GM18517 (cell line): ENCODE measurements around the gene ZHX3.

Experiments
- ATAC-seq: cut with Tn5 transposase; IDR thresholded peaks from one replicate; pipeline ENCODE4 v1.9.1; 2021; ENCODE audit warnings: mild to moderate bottlenecking, moderate library complexity; ENCODE audit not compliant: unreplicated experiment

The ZHX3 gene

DNA sequence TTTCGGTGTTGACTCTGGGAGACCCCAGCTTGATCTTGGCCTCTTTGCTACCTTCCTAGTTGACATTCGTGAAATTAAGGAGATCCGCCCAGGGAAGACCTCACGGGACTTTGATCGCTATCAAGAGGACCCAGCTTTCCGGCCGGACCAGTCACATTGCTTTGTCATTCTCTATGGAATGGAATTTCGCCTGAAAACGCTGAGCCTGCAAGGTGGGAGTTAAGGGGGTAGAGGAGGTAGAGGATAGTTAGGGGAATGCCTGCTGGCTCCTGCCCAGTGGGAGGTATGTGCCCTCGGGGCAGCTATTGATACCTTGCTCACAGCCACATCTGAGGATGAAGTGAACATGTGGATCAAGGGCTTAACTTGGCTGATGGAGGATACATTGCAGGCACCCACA is 158.0 kb downstream of the ZHX3 start:
- no peak for ATAC-seq

DNA sequence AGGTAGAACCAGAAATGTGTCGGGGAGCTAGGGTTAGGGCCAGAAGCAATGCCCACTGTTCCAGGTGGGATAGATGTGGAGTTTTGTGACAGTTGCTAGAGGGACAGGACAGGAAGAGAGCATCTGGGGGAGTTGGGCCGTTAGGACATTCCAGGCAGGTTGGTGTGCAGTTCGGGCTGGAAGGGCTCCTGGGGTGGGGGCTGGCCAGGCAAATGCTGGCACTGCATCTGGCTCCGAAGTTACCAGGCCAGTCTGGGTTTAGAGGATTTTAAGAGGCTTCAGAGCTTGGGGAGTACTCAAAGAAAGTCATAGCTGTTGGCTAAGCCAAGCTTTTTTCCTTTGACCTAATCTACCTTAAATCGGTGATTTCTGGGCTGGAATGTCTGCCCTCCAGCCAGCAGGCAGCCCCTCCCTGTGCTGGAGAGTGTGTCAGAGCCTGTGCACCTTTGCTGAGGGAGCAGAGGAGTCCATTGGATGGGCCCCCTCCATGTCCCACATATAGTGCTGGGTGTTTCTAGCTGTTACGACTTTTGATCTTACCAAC is 159.4 kb downstream of the ZHX3 start:
- ATAC-seq: no peak

DNA sequence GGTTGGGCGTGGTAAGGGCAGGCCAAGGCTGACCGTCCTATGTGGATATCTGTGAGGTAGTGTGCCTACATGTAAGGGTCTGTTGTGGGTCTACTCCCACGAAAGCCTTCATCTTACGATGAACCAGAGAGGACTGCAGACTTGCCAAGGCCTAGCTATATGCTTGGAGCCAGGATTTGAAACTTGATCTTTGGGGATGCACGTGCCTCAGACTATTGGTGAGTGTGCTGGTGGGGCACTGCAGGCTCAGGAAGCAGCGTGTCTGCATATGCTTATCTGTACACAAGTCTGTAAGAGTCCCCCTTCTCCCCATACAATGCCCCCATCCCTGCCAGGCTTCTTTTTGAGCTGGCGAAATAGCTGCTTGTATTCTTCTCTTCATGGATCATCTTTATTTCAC is 162.3 kb downstream of the ZHX3 start:
- no peak for ATAC-seq

DNA sequence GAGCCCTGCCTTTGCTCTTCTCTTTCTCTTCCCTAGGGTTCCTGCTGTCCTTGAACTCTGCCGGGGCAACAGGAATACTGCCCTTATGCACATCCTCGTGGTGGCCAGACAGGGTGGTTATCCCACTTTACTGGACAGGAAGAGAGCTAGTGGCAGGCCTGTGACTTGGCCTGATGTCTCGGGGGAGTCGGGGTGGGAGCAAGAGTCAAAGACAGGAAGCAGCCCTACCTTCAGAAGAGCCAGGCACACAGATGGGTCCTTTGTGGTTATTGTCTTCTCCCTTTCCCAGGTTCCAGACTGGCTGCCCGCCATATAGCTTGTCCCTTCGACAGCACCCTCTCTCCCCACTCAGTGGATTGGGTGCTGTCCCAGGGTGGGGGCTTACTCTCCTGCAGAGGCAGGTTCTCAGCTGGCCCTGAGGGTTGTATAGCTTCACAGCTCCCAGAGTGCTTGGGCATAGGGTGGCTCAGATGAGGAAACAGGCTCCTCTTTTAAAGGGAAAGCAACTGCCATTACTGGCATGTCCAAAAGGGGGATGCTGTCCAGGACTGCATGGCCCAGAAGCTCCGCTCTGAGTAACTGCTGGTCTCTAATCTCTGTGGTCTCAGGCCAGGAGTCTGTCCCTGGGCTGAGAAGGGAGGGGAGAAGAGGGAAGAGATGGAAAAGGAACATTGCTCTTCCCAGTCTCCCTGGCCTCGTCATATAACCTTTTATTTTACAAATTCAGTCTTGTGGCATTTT is 162.9 kb downstream of the ZHX3 start:
- no peak for ATAC-seq

DNA sequence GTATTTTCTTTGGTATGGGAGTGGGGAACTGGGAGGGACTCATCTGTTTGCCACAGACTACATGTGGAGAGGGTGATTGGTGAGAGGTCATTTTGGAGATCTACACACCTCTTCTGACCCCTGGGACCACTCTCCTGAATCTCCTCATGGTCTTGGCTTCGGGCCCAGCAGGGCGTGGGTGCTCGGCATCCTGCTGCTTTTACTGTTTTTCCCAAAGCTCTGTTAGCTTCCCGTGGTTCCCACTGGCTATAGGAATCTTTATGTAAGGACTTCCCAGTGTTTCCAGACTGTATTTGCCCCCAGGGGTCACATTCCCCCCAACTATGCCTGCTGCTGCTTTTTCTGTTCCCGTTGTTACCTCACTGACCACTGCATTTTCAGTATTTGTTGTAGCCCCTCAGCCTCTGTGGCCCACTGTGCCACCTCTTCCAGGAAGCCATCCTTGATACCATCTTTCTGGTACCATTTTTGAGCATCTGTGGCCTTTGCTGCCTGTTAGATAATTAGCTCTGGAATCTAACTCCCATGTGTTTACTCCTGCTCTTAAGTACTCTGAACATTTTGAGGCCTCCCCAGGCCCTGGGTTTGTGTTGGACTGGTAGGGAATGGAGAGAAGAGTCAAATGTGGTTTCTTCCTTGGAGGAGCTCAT is 165.3 kb downstream of the ZHX3 start:
- ATAC-seq: no peak

DNA sequence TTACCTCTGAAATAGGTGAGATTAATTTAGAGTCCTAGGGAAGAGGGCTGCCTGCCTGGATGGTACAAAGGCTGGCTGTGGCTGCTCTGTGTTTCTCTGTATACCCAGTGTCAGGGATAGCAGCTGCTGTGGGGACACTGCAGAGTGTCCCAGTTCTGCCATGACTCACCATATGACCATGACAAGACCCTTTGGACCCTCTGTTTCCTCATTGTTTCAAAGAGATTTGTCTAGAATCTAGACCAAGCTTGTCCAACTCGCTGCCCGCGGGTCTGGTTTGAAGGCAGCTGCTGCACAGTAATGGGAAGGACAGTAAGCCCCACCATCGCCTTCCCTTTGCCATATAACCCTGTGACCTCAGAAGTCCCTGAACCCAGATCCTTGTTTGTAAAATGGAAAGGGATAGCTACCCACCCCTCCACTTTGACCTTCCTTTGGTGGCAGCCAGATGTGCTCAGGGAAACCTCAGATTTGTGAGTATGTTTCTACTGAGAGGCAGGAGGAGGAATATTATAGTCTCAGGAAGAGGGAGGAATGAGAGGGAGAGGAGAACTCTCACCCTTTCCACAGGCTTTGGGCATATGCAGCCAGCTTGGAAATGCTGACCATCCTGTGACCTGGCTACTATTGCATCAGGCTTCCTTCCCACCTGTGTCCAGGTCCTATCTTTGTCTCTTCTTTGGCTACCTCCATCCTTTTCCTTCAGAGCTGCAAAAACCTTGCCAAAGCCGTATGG is 166.2 kb downstream of the ZHX3 start:
- no peak for ATAC-seq

DNA sequence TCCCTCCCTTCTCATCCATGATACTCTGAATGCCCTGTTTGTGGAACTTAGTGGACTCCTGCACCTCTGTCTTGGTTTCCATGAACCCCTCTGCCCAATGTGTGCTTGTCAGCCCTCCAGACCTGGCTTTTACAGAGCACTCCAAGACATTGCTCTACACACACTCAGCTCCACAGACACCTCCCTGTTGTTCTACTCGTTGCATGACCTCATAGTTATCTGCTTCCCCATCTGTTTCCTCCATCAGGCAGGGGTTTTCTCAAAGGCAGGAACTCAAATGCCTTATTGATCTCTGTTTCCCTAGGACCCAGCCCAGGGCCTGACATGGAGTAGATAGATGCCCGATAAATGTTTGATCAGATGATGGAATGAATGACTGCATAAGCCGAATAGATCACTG is 166.9 kb downstream of the ZHX3 start:
- no peak for ATAC-seq

DNA sequence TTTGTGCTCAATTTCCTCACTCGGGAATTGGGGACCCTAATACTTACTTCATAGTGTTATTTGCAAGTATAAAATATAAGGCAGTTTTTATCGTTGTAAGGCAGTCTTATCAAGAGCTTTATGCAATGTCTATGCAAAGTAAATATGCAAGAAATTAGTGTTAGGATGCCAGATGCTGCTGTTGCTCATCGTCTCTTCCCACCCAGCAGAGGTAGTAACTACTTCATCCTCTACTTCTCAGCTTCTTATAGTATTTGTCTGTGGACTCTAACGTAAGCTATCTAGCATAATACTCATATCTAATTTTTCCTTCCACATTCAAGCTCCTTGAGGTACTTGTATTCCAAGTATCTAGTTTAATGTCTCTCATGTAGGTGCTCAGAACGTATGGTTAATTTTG is 168.6 kb downstream of the ZHX3 start:
- no peak for ATAC-seq

DNA sequence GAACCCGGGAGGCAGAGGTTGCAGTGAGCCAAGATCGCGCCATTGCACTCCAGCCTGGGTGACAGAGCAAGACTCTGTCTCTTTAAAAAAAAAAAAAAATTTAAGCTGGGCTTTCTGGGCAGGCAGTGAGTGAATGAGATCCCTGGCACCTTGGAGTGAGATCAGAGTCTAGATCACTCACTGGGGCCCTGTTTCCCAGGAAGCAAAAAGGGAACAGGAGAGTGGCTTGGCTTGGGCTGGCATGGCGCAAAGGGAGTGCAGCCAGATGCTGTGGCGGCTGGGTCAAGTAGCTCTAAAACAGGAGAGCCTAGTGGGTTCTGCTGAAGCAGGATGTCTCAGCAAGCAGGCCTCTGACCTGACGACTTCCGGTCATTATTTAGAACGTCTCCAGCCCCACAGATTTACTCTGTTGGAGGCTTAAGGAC is 169.8 kb downstream of the ZHX3 start:
- ATAC-seq: no peak

DNA sequence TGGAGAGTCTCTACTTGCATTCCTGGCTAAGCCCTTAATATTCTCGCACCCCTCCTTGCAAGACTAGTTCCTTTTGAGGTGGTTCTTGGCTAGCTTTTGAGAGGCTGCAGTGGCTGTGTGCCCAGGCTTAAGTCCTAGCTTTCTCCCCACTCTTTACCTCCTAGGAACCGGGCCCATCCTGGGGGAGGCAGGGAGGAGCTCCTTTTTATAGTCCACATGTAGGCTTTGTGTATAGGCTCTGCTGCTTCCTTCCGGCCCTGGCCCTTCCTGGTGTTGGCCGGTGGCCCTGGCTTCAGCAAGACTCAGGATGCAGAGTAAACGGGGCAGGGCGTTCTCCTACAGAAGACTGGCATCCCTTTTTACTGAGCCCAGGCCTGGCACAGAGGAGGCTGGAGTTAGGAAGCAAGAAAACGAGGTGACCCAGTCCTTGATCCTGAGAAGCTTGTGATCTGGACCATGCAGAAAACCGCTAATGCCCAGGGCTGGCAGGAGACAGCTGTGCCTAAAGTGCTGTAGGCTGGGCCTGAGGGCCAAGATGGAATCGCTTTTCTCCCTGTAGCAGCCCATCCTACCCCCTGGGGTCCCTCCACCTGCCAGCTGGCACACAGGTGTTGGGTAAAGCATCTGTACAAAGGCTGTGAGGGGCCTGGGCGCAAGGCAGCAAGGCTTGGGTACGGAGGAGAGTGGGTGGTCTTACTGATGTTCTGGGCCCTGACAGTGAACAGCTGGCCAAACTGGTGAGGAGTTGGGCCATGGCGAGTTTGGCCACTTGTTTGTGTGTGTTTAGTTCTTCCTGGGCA is 171.5 kb downstream of the ZHX3 start:
- ATAC-seq: no peak

DNA sequence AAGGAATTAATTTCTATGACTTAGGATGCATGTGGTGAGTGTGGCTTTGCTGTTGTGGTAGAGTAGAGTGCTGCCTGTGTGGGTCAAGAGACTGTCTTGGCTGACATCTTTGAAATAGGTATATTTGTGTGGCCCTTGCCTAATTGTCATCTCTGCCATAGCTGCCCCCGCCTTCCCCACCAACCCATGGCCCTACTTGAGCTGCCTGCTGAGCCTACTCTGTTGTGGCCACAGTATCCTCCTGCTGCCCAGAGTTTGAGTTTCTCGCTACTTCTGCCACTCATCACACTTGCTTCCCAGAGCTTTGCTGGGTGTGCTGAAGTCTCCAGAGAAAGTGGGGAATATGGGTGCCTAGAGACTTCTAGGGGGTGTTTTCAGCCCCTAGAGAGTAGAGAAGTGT is 172.2 kb downstream of the ZHX3 start:
- ATAC-seq: no peak

DNA sequence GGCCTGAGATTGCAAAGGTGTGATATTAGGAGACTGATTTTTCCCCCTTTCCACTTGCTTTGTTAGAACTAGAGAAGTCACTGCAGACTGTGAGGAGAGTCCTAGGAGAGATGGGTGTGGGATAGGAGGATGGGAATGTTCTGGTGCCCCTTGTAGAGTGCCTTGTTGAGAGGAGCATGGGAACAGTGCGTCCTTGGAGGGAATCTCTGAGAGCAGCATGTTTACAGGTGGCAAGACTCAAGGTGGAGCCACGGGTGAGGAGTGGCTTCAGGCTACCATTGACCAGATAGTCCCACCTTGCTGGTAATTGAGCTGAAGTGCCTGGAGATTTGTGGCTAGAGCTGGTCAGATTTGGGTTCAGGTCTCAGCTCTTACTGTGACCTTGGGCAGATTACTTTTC is 174.2 kb downstream of the ZHX3 start:
- no peak for ATAC-seq

DNA sequence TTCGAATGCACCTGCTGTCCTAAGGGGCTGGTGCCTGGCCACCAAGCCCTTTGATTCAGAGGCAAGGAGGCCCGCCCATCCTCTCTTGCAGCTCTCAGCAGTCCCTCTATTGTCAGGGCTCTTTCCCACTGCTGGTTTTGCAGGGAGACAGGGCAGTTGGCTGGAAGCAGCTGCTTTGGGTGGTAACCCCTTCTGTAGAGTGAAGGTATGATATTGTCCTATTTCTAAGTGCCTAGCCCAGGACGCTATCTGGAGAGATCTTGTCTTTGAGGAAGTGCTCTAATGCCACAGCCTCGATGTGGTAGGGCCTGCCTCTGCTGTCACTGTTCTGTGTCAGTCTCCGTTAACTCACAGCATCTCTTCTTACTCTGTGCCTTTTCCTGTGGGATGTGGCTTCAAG is 174.6 kb downstream of the ZHX3 start:
- ATAC-seq: no peak

DNA sequence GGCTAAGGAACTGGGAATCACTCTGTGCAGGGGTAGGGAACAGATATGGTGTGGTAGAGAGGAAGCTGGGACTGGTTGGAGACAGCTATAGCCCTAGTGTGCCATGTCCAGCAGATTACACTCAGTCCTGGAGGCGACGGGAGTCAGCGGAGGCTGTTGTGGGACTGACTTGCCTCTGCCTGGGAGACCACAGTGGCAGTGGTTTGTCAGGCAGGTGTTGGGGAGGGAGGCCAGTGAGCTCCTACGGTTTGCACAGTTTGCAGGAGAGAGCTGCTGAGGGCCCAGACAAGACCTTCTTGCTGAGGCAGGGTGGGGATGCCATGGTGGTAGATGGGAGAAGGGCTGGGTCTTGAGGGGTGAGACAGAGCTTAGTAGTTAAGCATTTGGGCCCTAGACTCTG is 175.3 kb downstream of the ZHX3 start:
- ATAC-seq: no peak

DNA sequence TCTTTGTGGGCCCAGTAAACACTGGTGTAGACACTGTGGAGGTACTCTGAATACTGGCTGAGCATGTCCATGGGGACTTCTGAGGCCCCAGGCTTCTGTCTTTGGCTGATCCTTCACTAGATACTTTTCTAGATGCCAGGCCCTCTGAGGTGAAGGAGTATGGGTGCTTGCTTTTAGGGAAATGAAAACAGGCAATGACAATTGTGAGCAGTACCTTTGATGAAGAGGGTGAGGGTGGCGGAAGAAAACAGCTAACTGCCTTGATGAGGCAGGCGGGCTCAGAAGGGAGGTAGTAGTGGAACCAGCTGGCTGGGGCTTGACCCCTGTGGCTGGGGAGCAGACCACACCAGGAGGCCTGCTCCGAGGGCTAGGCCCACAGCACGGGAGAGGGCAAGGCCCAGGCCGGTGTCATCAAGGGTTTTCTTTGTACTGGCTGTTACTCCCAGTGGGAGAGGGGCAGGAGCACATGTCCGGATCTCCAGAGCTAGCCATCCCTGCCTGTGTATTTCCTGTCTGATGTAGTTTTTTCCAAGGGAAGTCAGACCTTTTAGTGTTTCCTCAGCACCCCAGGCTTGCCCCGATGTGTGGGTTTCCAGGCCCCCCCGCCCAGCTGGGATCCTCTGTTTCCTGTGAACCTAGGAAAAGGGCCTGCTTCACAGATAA is 176.2 kb downstream of the ZHX3 start:
- no peak for ATAC-seq

DNA sequence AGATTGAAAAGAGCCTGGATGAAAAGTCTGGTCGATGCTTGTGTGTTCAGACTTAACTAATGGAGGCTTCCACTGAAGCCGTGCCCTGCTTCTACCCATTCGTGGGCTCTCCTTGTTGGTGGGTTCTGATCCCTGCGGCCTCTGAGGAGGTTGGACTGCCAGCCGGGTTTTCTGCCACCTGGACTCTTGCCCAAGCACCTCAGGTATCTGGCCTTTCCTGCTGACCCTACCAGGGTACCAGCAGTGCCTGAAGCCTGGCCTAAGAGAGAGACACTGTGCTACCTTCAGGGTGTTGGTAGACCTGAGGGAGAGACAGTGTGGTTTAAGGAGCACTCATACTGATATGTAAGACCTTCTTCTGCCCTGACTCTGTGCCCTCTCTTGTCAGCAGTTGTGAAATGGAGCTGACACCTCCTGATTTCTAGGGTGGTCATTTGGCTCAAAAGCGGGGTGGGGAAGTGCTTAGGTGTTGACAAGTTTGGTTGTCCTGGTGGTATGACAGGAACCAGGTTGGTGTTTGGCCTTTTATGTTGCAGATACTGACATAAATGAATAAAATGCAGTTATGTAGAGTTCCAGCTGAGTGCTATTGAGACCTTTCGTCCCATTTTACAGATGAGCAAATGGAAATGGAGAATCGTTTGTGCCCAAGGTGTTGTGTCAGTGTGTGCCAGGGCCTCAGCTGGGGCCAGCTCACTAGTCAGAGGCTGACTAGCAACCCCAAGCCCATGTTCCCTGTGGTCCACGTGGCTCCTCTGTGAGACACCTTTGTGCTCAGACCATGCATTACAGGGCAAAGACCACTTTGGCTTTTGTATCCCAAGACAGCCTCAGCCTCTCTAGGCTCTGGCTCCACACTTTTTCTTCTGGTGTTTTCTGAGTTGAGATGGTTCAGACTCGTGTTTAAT is 177.1 kb downstream of the ZHX3 start:
- no peak for ATAC-seq

DNA sequence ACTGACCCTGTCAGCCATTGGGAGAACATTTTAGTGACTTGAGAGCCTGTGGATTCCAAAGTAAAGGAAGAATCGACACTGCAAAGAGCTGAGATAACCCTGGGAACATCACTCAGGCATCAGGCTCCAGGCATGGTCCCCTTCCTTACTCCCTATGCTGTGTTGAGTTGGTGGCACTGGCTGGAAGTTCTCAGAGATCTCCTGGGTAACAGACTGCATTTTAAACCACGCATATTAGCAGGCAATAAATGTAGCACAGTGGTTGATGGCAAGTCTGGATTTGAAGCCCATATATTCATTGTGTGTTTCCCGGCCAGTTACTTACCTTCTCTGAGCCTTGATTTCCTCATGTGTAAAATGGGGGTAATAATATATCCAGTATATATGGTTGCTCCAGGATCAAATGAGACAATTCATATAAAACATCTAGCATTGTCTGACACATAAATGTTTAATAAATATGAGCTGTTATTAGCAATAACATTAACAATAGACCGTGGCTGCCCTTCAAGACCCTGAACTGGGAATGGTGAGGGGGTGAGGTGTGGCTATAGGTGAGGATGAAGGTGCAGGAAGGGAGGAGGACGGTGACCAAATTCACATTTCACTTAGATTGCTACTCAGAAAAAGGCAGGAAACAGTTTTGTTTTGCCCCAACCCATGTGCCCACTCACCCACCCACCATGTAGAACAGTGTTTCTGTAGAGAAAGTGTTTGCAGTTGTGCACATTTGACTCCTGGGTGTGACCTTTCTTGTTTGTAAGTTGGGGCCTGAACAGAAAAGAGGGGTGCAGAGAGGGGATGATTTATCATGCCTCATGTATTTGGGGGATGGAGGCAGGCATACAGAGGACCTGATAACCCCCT is 178.1 kb downstream of the ZHX3 start:
- ATAC-seq: no peak

DNA sequence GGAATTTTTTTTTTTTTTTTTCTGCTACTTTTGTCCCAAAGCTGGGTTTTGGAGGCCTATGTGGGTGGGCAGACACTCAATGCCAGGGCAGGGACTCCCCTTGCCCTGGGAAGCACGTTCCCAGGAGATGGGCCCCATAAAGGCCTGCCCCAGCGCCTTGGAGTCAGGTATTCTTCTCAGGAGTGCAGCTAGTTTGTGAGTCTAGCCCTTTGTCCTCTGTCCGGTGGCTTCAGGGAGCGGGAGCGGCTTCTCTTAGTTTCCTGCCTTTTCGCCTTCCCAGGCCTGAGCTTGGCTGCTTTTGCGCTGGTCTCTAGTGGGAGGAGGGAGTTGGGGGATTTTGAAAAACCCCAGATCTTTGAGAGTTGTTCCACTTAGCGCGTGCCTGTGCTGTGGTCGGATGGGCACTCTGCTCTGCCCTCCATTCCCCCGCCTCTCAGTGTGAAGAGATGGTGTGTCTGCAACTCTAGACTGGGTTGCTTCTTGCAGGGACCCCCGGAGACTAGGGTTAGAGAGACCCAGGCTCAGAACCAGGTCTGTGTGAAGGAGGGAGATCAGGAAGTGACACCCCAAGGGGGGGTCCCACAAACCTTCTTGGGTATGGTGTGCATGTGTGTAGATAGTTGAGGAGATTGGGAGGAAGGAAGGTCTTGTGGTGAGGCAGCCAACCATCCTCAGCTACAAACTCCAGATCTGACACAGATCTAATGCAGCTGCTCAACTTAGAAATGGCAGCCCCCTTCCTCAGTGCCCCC is 178.9 kb downstream of the ZHX3 start:
- no peak for ATAC-seq
